Measurements from ENCODE around the gene B4GALNT4. TPM values are rescaled to one million over a fixed set of nuclear protein-coding genes. Genes with fewer than 3 reads are reported as not detected.

Gene B4GALNT4
- total and polyA plus RNA-seq, 2 of the 8 experiments (the other 6 are each of a cell fraction or from before 2014, with no cell fraction given), result 40.9 to 76.3 TPM

GRCh38 chr11:329886-330253 is 39.4 kb upstream of the B4GALNT4 start:
- no peak overlapping the region for H3K18ac ChIP-seq (ENCODE audit: extremely low read depth, low read length)
- no peak for TF ChIP-seq NANOG (IDR thresholded peaks at IDR 0.05; ENCODE audit: insufficient read depth, low read depth, low read length, poor library complexity, severe bottlenecking)
- TF ChIP-seq RNF2 (IDR thresholded peaks at IDR 0.05; ENCODE audit: borderline replicate concordance, low read depth, low read length, missing control alignments, poor library complexity, severe bottlenecking), result no peak
- no peak for TF ChIP-seq EGR1 (IDR thresholded peaks at IDR 0.05; ENCODE audit: borderline replicate concordance, low read depth, low read length)
- TF ChIP-seq RFX5 (IDR thresholded peaks at IDR 0.05; ENCODE audit: borderline replicate concordance, low read depth, low read length), result no peak
- no peak for TF ChIP-seq POLR2A (IDR thresholded peaks at IDR 0.05; ENCODE audit: control extremely low read depth in 1 of 2, low read depth in 2 of 2, low read length in 2 of 2)
- TF ChIP-seq SIX5 (IDR thresholded peaks at IDR 0.05; ENCODE audit: low read depth, low read length), result no peak

More at GRCh38 chr11:329886-330253, 39.4 kb upstream of the B4GALNT4 start:
- peaks cover 3 to 20% (median 12%) of the 10 kb centered on the region in 4 experiments for H3K4me1 ChIP-seq (replicated peaks in 1 of 4; ENCODE audit: control insufficient read depth in 3 of 4, insufficient read depth in 4 of 4, low read length in 3 of 4)
- no peak overlapping the region for H4K91ac ChIP-seq (replicated peaks; ENCODE audit: insufficient read length, low read length)
- H3K4me3 ChIP-seq (ENCODE audit: extremely low read depth in 1 of 4, insufficient read depth in 2 of 4, low read depth in 3 of 4, low read length in 4 of 4), result no peak overlapping the region
- H3K56ac ChIP-seq (replicated peaks; ENCODE audit: insufficient read length, low read depth, low read length), result no peak overlapping the region
- H2AK5ac ChIP-seq (ENCODE audit: low read depth, low read length), result no peak overlapping the region
- no peaks in the 10 kb centered on the region for H4K20me1 ChIP-seq (replicated peaks in 1 of 2; ENCODE audit: control insufficient read depth in 1 of 2, insufficient read depth in 2 of 2, low read length in 2 of 2)
- no peak overlapping the region for H3K4ac ChIP-seq (replicated peaks; ENCODE audit: insufficient read length, low read depth, low read length)
- no peak overlapping the region for H4K8ac ChIP-seq (ENCODE audit: extremely low read depth, insufficient read depth, low read length)
- H3K79me2 ChIP-seq (ENCODE audit: control insufficient read depth in 1 of 2, insufficient read depth in 2 of 2, low read length in 2 of 2), result no peaks in the 10 kb centered on the region
- no peak overlapping the region for H2BK120ac ChIP-seq (replicated peaks; ENCODE audit: low read depth, low read length)
- no peak overlapping the region for H2BK15ac ChIP-seq (ENCODE audit: low read length)
- no peak overlapping the region for H2BK5ac ChIP-seq (ENCODE audit: low read depth, low read length)
- H2BK12ac ChIP-seq (ENCODE audit: low read depth, low read length), result no peak overlapping the region
- no peak overlapping the region for H3K9ac ChIP-seq (replicated peaks in 1 of 4; ENCODE audit: extremely low read depth in 1 of 4, low read depth in 3 of 4, low read length in 3 of 4)
- no peaks in the 10 kb centered on the region for H3K79me1 ChIP-seq (ENCODE audit: low read depth, low read length)
- no peak overlapping the region for H3K23ac ChIP-seq (ENCODE audit: insufficient read length)
- no peaks in the 10 kb centered on the region for H3K23me2 ChIP-seq (ENCODE audit: low read depth, low read length)
- no peak overlapping the region for H3K4me2 ChIP-seq (ENCODE audit: insufficient read depth in 1 of 2, low read depth in 2 of 2, low read length in 2 of 2)
- H3K27me3 ChIP-seq (replicated peaks in 1 of 4; ENCODE audit: control insufficient read depth in 3 of 4, extremely low read depth in 1 of 4, insufficient read depth in 3 of 4, low read length in 3 of 4), result no peaks in the 10 kb centered on the region
- CTCF ChIA-PET (ENCODE audit: partially characterized antibody), result interaction anchor here (1.0 to 3.9 kb wide), 8 partner anchors 8 to 79 kb away, joined by 3 to 12 read pairs (median 6); no protein-coding TSS in a partner anchor
- no peak for DNase-seq (ENCODE audit: low read depth in 1 of 2, low spot score in 2 of 2)
- H3K9me3 ChIP-seq (ENCODE audit: insufficient read depth in 2 of 2, low read depth in 1 of 2, low read length in 1 of 2), result peaks cover 10 to 11% of the 10 kb centered on the region in 2 experiments; a peak in 3 of 4 replicates
- H3K36me3 ChIP-seq (ENCODE audit: control insufficient read depth in 2 of 4, insufficient read depth in 4 of 4, low read length in 3 of 4), result no peaks in the 10 kb centered on the region
- no peak overlapping the region for H2AFZ ChIP-seq (ENCODE audit: low read length)
- POLR2A ChIA-PET (ENCODE audit: partially characterized antibody), result interaction anchor here (0.7 to 2.6 kb wide), 9 partner anchors 10 to 41 kb away, joined by 3 to 11 read pairs (median 3); partner anchors contain the start of gene PGGHG
- H4K5ac ChIP-seq (ENCODE audit: insufficient read length, low read depth, low read length), result no peak overlapping the region
- FAIRE-seq, result no peak
- no peak overlapping the region for H3K27ac ChIP-seq (ENCODE audit: low read depth, low read length)
- no peak overlapping the region for H3K14ac ChIP-seq (ENCODE audit: insufficient read length)
- peak overlapping the region; percentile 4; the same call in 1 of the 2 replicates for H2BK20ac ChIP-seq (ENCODE audit: low read length)
- WGBS, 2 experiments (ENCODE audit: extremely low coverage in 1 of 2, insufficient coverage in 1 of 2, insufficient read length in 1 of 2, insufficient replicate concordance in 2 of 2, low coverage in 1 of 2, low lambda C conversion rate in 2 of 2, missing lambda C conversion rate in 1 of 2), result 89% methylated on average over 2 of the region's 2 CpGs; no CpG with 5 or more reads in 1 of the 2 experiments

Data from H1 (cell line).